Activated CD8-positive, alpha-beta memory T cell treated with anti-CD3 and anti-CD28 coated beads, Interleukin-2, amount 50 U/mL, for 24 hours (primary cell): ENCODE results near the gene LEO1.
"Not testable (repeated sequence)": the region's sequence is repeated elsewhere in the genome, so short reads cannot be mapped to it uniquely, and the experiment has no call there.

Source experiments
- DNase-seq: peaks from one replicate; pipeline ENCODE4 v3.0.0-alpha.2; 2020; ENCODE audit errors: extremely low read depth

Gene LEO1

GRCh38 chr15:52003710-52004109 lies 32.1 kb upstream of the LEO1 start:
- DNase-seq: no peak

- not testable (repeated sequence) for DNase-seq
Observed at GRCh38 chr15:52003089-52003488, 31.5 kb upstream of the LEO1 start.

GRCh38 chr15:52002351-52002750 lies 30.8 kb upstream of the LEO1 start:
- no peak for DNase-seq

- DNase-seq: no peak
Observed at GRCh38 chr15:51992953-51993352, 21.4 kb upstream of the LEO1 start.

GRCh38 chr15:51991141-51991540 lies 19.6 kb upstream of the LEO1 start:
- DNase-seq: no peak

- DNase-seq: no peak
Observed at GRCh38 chr15:51982770-51983103, 11.2 kb upstream of the LEO1 start.

- DNase-seq: peak; percentile 14
Observed at GRCh38 chr15:51982013-51982769, 10.6 kb upstream of the LEO1 start.

- DNase-seq: no peak
Observed at GRCh38 chr15:51973775-51974174, 2.2 kb upstream of the LEO1 start.

GRCh38 chr15:51973220-51973619 lies 1.6 kb upstream of the LEO1 start:
- DNase-seq: no peak

GRCh38 chr15:51971032-51971374 lies 575 bp downstream of the LEO1 start:
- no peak for DNase-seq

GRCh38 chr15:51970132-51970817 lies 1.3 kb downstream of the LEO1 start:
- DNase-seq: no peak

- DNase-seq: no peak
Observed at GRCh38 chr15:51969728-51970127, 1.9 kb downstream of the LEO1 start.

- DNase-seq: no peak
Observed at GRCh38 chr15:51967583-51967982, 4.0 kb downstream of the LEO1 start.

- no peak for DNase-seq
Observed at GRCh38 chr15:51966192-51966591, 5.4 kb downstream of the LEO1 start.

- no peak for DNase-seq
Observed at GRCh38 chr15:51965691-51966090, 5.9 kb downstream of the LEO1 start.

- DNase-seq: no peak
Observed at GRCh38 chr15:51955504-51955903, 16.1 kb downstream of the LEO1 start.

GRCh38 chr15:51952805-51953204 lies 18.8 kb downstream of the LEO1 start:
- no peak for DNase-seq

GRCh38 chr15:51947124-51947523 lies 24.5 kb downstream of the LEO1 start:
- DNase-seq: no peak

- DNase-seq: no peak
Observed at GRCh38 chr15:51939216-51939615, 32.4 kb downstream of the LEO1 start.

- DNase-seq: no peak
Observed at GRCh38 chr15:51938286-51938685, 33.3 kb downstream of the LEO1 start.

GRCh38 chr15:51936105-51936478 lies 35.5 kb downstream of the LEO1 start:
- DNase-seq: no peak

GRCh38 chr15:51935466-51936104 lies 36.0 kb downstream of the LEO1 start:
- DNase-seq: no peak

GRCh38 chr15:51932161-51932560 lies 39.4 kb downstream of the LEO1 start:
- DNase-seq: no peak
